IPS-18c (cell line): ENCODE results near the gene TRIO.

Source experiments
- H3K4me3 ChIP-seq: 2 replicates; pipeline ENCODE4 v1.7.0; 2013; ENCODE audit warnings: low read depth, mild to moderate bottlenecking, low read length, moderate library complexity; ENCODE audit not compliant: insufficient read depth
- H3K9me3 ChIP-seq: one replicate; pipeline ENCODE4 v1.6.1; 2013; ENCODE audit warnings: mild to moderate bottlenecking, low read length, moderate library complexity; ENCODE audit not compliant: control insufficient read depth, insufficient read depth

Gene TRIO

DNA sequence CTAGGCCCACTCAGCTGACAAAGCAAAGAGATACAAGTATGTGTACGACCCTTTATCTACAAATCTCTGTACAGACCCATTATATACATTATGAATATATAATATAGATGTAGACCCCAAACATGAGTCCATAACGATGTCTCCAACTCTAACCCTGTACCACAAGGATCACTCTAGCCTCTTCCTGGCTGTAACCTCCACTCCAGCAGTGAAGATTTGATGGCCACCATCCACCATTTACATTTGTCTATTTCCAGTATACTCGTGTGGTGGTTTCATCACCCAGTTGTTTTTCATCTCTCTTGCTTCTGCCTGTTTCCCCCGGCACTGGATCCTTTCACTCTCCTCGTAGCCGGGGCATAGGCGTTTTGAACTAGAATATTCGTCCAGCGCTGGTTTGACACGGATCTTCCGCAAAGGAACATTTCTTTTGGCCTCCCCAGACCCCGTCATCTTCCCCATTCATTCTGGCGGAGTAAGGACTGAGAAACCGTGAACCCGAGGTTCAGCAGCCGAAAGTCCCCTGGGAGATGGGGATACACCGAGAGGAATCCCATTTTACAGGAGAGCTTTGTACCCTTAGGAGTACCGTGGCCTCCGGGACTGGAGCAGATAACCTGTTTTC lies 828 bp upstream of the TRIO start:
- Histone ChIP-seq H3K4me3 (peak overlapping the region; percentile 46), H3K9me3 (no peaks in the 10 kb centered on the region)

DNA sequence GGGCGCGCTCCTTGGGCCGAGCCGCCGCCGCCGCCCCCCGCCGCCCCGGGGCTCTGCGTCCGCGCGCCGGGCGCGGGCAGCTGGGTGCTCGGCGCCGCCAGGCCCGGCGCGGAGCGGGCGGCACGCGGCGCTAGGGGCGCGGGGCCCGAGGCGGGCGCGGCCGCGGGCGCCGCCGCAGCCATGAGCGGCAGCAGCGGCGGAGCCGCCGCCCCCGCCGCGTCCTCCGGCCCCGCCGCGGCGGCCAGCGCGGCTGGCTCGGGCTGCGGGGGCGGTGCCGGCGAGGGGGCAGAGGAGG lies 351 bp downstream of the TRIO start:
- H3K4me3 ChIP-seq: peak overlapping the region; percentile 86
- no peaks in the 10 kb centered on the region for H3K9me3 ChIP-seq

GRCh38 chr5:14143841-14144585 lies 871 bp downstream of the TRIO start:
- Histone ChIP-seq H3K9me3 (no peaks in the 10 kb centered on the region), H3K4me3 (peak overlapping the region; percentile 86)

- Histone ChIP-seq H3K9me3 (no peaks in the 10 kb centered on the region), H3K4me3 (peak overlapping the region; percentile 86)
These were observed 1.7 kb downstream of the TRIO start for GRCh38 chr5:14144586-14145434.

GRCh38 chr5:14145435-14146334 lies 2.5 kb downstream of the TRIO start:
- Histone ChIP-seq H3K4me3 (peak overlapping the region; percentile 86), H3K9me3 (no peaks in the 10 kb centered on the region)

DNA sequence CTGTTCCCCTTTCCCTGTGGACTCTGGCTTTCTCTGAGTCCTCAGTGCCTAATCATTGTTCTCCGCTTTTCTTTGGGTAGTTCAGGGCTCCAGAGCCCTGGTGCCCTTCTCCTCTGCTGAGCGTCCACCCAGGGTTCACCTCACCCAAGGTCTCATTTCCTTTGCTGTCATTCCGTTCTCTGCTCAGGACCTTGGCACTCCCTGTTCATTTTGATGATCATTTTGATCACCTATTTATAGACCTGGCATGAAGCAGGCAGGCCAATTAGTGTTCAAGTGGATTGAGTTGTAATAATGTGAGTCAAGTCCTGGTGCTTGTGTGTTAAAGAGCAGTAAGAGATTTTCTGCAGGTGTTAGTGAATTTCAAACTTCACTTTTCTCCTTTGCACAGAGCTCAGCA lies 3.6 kb downstream of the TRIO start:
- no peak overlapping the region for H3K4me3 ChIP-seq

DNA sequence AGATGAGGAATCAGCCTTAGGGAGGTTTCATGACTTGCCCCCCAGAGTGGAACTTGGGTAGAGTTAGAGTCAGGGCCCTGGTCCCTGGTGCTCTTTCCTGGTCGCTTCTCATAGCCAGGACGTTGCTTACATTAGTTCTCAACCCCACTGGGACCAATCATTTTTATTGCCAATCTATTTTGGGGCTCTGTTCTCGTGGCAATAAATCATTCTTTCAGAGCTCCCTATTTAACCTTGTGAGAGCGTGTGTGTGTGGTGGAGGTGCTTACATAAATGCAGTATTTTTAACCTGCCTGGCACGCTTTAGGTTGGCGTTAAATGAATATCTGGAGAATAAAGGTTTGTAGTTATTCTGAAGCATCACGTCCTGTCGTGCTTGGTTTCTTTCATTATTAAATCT lies 4.1 kb downstream of the TRIO start:
- no peaks in the 10 kb centered on the region for H3K9me3 ChIP-seq
- H3K4me3 ChIP-seq: no peak overlapping the region

More for the DNA sequence above, 3.6 kb downstream of the TRIO start:
- H3K9me3 ChIP-seq: no peaks in the 10 kb centered on the region

DNA sequence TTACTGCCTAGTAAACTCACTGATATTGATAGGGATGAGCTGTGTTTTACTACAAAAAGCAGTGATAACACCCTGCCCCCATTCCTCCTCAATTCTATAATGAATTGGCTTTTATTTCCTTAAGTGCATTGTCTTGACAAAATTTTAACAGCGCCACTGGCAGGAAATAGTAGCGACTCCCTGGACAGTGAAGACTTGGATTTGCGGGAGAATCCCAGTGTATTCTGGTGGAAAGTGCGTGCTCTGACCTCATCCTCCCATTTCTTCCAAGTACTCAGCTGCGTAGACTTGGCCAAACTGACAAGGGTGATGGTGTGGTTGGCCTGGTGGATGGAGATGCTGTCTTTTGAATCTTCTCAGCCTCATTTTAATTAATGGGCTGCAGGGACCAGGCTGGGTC lies 5.3 kb downstream of the TRIO start:
- H3K4me3 ChIP-seq: no peak overlapping the region

DNA sequence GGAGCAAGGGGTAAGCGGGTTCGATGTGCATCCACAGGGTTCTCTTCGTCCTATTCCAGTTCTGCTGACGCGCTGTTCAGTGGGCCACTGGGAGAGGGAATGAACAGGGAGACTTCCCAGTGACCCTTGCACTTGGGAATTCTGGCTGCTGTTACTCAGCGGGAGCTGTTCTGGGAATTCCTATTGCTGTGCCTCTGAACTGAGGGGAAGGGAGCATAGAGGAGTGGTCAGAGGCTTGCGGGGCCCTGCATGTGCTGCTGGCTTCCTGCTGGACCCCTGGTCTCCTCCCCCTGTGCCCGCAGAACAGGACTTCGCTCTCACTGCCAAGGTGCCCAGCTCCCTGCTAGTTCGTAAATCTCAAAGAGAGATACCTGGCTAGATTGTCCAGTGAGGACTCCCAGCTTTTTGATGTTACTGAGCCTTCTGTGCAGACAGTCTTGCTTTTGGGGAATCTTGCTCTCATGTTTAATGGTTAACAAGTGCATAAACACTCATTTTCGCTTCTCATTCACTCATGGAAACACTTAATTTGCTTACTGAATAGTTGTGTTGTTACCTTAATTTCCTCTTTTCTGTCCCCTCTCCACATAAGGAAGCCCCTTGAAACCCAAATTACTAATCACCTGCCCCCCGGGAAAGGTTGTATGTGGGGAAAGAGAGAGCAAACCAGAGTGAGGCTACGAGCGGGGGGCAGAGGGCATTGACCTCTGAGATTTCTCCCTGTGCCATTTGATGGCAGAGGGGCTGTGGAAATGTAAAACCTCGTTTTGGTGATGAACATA lies 5.9 kb downstream of the TRIO start:
- no peak overlapping the region for H3K4me3 ChIP-seq
- no peaks in the 10 kb centered on the region for H3K9me3 ChIP-seq

More for the DNA sequence above, 5.3 kb downstream of the TRIO start:
- H3K9me3 ChIP-seq: no peaks in the 10 kb centered on the region

- Histone ChIP-seq H3K9me3 (no peaks in the 10 kb centered on the region), H3K4me3 (no peak overlapping the region)
These were observed 6.6 kb downstream of the TRIO start for GRCh38 chr5:14149672-14150274.

DNA sequence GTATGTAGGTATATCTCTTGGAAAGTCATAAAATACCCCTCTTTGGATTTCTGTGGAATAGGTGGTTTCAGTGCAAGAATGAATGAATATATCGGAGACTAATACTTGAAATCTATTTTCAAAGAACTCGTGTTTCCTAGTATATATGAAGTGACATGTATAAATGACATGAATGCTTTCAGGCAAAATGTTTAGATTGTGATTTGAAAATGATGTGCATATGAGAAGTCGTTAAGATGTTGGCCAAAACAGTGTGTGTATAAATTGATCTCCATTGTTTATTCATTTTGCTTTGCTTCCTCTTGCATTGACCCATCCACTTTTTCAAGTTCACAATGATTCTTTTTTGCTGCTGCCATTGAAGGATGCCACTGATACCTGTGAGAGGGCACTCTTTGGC lies 8.3 kb downstream of the TRIO start:
- Histone ChIP-seq H3K4me3 (no peak overlapping the region), H3K9me3 (no peaks in the 10 kb centered on the region)

- Histone ChIP-seq H3K9me3 (no peaks in the 10 kb centered on the region), H3K4me3 (no peak overlapping the region; the same call in 1 of the 2 replicates)
These were observed 10.1 kb downstream of the TRIO start for GRCh38 chr5:14153071-14153864.

- Histone ChIP-seq H3K9me3 (no peaks in the 10 kb centered on the region), H3K4me3 (no peak overlapping the region)
These were observed 11.0 kb downstream of the TRIO start for GRCh38 chr5:14153932-14154731.

GRCh38 chr5:14155075-14155474 lies 11.9 kb downstream of the TRIO start:
- Histone ChIP-seq H3K4me3 (no peak overlapping the region), H3K9me3 (no peaks in the 10 kb centered on the region)

- Histone ChIP-seq H3K9me3 (no peaks in the 10 kb centered on the region), H3K4me3 (no peak overlapping the region)
These were observed 12.6 kb downstream of the TRIO start for GRCh38 chr5:14155739-14156138.
